GM23338 (cell line): ENCODE results near the gene TMEM214.

Source experiments
- CREB1 ChIP-seq: fragments of 250-450 bp; sonication (Bioruptor Pico); IDR thresholded peaks from 2 replicates; pipeline ENCODE4 v1.5.0; 2020; ENCODE audit warnings: low read depth, mild to moderate bottlenecking, moderate library complexity
- EZH2 ChIP-seq: fragments of 200-600 bp; sonication (generic); IDR thresholded peaks from one replicate; pipeline ENCODE4 v1.8.0; 2017; ENCODE audit warnings: antibody characterized with exemption, mild to moderate bottlenecking, low read depth; ENCODE audit not compliant: unreplicated experiment
- EZH2phosphoT487 ChIP-seq: fragments of 200-600 bp; sonication (generic); IDR thresholded peaks from one replicate; pipeline ENCODE4 v1.8.1; 2018; ENCODE audit warnings: antibody characterized with exemption; ENCODE audit not compliant: unreplicated experiment
- NANOG ChIP-seq: IDR thresholded peaks from 2 replicates; pipeline ENCODE4 v1.6.1; 2016; ENCODE audit warnings: antibody characterized with exemption, borderline replicate concordance
- POLR2AphosphoS5 ChIP-seq: IDR thresholded peaks from 2 replicates; pipeline ENCODE4 v1.6.1; 2016; ENCODE audit warnings: antibody characterized with exemption, low read depth
- STAT1 ChIP-seq: IDR thresholded peaks from one replicate; pipeline ENCODE4 v1.6.1; 2016; ENCODE audit warnings: antibody characterized with exemption; ENCODE audit not compliant: unreplicated experiment
- TF ChIP-seq, protein P1 (sequence below), 2 experiments: fragments of 200-600 bp in 1 of 2; sonication (generic) in 1 of 2; conservative IDR thresholded peaks; 2 replicates each; pipeline versions ENCODE4 v1.5.1 to v1.6.1; 2016 to 2017; ENCODE audit warnings: antibody characterized with exemption in 2 of 2, low read depth in 2 of 2, mild to moderate bottlenecking in 2 of 2, moderate library complexity in 1 of 2
- TF ChIP-seq, protein P2 (sequence below): IDR thresholded peaks from one replicate; pipeline ENCODE4 v1.6.1; 2018; ENCODE audit warnings: antibody characterized with exemption; ENCODE audit not compliant: unreplicated experiment

DNA sequence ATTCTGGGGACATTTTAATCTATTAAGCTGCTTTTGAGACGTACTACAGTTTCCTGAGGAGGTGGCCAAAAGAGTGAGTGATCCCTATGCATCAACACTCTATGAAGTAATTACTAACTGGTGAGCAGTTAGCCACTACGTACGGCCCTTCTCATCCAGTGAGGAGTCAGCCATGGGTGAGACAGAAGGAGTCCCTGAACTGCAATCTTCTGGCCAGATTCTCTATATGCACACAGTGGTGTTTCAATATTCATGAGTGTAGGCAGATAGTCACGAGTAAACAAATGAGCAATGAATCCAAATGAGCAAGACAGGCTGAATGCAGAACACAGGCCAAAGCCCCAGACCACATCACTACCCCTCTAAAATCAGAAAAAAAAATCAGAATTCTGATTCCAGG lies 29.8 kb upstream of the TMEM214 start:
- TF ChIP-seq EZH2 (no peak), EZH2phosphoT487 (no peak), NANOG (no peak), POLR2AphosphoS5 (no peak), CREB1 (no peak), STAT1 (no peak)
- TF ChIP-seq, protein P1, sequence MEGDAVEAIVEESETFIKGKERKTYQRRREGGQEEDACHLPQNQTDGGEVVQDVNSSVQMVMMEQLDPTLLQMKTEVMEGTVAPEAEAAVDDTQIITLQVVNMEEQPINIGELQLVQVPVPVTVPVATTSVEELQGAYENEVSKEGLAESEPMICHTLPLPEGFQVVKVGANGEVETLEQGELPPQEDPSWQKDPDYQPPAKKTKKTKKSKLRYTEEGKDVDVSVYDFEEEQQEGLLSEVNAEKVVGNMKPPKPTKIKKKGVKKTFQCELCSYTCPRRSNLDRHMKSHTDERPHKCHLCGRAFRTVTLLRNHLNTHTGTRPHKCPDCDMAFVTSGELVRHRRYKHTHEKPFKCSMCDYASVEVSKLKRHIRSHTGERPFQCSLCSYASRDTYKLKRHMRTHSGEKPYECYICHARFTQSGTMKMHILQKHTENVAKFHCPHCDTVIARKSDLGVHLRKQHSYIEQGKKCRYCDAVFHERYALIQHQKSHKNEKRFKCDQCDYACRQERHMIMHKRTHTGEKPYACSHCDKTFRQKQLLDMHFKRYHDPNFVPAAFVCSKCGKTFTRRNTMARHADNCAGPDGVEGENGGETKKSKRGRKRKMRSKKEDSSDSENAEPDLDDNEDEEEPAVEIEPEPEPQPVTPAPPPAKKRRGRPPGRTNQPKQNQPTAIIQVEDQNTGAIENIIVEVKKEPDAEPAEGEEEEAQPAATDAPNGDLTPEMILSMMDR (conservative IDR thresholded peaks at IDR 0.05; ENCODE audit: low read depth in 2 of 2) = no peak
- TF ChIP-seq, protein P2, sequence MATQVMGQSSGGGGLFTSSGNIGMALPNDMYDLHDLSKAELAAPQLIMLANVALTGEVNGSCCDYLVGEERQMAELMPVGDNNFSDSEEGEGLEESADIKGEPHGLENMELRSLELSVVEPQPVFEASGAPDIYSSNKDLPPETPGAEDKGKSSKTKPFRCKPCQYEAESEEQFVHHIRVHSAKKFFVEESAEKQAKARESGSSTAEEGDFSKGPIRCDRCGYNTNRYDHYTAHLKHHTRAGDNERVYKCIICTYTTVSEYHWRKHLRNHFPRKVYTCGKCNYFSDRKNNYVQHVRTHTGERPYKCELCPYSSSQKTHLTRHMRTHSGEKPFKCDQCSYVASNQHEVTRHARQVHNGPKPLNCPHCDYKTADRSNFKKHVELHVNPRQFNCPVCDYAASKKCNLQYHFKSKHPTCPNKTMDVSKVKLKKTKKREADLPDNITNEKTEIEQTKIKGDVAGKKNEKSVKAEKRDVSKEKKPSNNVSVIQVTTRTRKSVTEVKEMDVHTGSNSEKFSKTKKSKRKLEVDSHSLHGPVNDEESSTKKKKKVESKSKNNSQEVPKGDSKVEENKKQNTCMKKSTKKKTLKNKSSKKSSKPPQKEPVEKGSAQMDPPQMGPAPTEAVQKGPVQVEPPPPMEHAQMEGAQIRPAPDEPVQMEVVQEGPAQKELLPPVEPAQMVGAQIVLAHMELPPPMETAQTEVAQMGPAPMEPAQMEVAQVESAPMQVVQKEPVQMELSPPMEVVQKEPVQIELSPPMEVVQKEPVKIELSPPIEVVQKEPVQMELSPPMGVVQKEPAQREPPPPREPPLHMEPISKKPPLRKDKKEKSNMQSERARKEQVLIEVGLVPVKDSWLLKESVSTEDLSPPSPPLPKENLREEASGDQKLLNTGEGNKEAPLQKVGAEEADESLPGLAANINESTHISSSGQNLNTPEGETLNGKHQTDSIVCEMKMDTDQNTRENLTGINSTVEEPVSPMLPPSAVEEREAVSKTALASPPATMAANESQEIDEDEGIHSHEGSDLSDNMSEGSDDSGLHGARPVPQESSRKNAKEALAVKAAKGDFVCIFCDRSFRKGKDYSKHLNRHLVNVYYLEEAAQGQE = no peak
